Common myeloid progenitor, CD34-positive (primary cell): ENCODE results near the gene CDH13.

Experiments used
- CTCF ChIA-PET: fragments of 350-600 bp; sonication (Branson Sonifier 250); formaldehyde crosslinking; loops from one replicate; lab custom pipeline; 2021; ENCODE audit warnings: antibody characterized with exemption; lab: Charles Lee
- POLR2A ChIA-PET: fragments of 350-600 bp; sonication (Branson Sonifier 250); formaldehyde crosslinking; loops from one replicate; lab custom pipeline; 2021; ENCODE audit warnings: antibody characterized with exemption; lab: Charles Lee
- DNase-seq, 3 donors: peaks; one replicate each; pipeline versions ENCODE4 v3.0.0 to v3.0.0-alpha.2; 2013
- H3K27ac ChIP-seq, 2 experiments: 1 replicate in 1 of 2; 2 replicates in 1 of 2; pipeline ENCODE4 v1.7.0; 2013; ENCODE audit warnings: inconsistent platforms in 2 of 2, low read length in 2 of 2, mild to moderate bottlenecking in 2 of 2, low read depth in 1 of 2, moderate library complexity in 1 of 2; ENCODE audit not compliant: severe bottlenecking in 2 of 2, insufficient read depth in 1 of 2, poor library complexity in 1 of 2
- H3K27me3 ChIP-seq, 5 experiments: replicated peaks in 2 of 5; 1 replicate in 3 of 5; 2 replicates in 2 of 5; pipeline versions ENCODE4 v1.6.1 to v1.7.0; 2013; ENCODE audit warnings: low read length in 4 of 5, mild to moderate bottlenecking in 2 of 5, moderate library complexity in 2 of 5, inconsistent platforms in 1 of 5; ENCODE audit not compliant: insufficient read depth in 5 of 5, control insufficient read depth in 4 of 5
- H3K36me3 ChIP-seq, 4 experiments: 1 replicate in 2 of 4; 2 replicates in 2 of 4; pipeline versions ENCODE4 v1.6.1 to v1.7.0; 2013; ENCODE audit warnings: low read length in 3 of 4, control low read depth in 1 of 4, mild to moderate bottlenecking in 1 of 4; ENCODE audit not compliant: control insufficient read depth in 4 of 4, insufficient read depth in 4 of 4
- H3K4me1 ChIP-seq, 4 experiments: 1 replicate in 3 of 4; 2 replicates in 1 of 4; pipeline versions ENCODE4 v1.6.1 to v1.7.1; 2013; ENCODE audit warnings: low read length in 3 of 4, mild to moderate bottlenecking in 3 of 4, control low read depth in 1 of 4, inconsistent platforms in 1 of 4, moderate library complexity in 1 of 4; ENCODE audit not compliant: control insufficient read depth in 4 of 4, insufficient read depth in 4 of 4; ENCODE audit errors: control extremely low read depth in 1 of 4
- H3K4me3 ChIP-seq, 7 experiments: 1 replicate in 4 of 7; 2 replicates in 3 of 7; pipeline versions ENCODE4 v1.5.1 to v1.7.0; 2013; ENCODE audit warnings: mild to moderate bottlenecking in 7 of 7, low read length in 6 of 7, moderate library complexity in 6 of 7, inconsistent platforms in 2 of 7, low read depth in 2 of 7, control low read depth in 1 of 7; ENCODE audit not compliant: insufficient read depth in 4 of 7, control insufficient read depth in 1 of 7; ENCODE audit errors: extremely low read depth in 1 of 7
- H3K9me3 ChIP-seq, 5 experiments: 1 replicate in 4 of 5; 2 replicates in 1 of 5; pipeline versions ENCODE4 v1.6.1 to v1.7.1; 2013; ENCODE audit warnings: low read length in 4 of 5, mild to moderate bottlenecking in 2 of 5, inconsistent platforms in 1 of 5, low read depth in 1 of 5, moderate library complexity in 1 of 5; ENCODE audit not compliant: control insufficient read depth in 4 of 5, insufficient read depth in 2 of 5; ENCODE audit errors: control extremely low read depth in 1 of 5
- WGBS: methylation state at CpG from one replicate; pipeline ENCODE4 v1.1.5; 2013; ENCODE audit not compliant: insufficient coverage; 5-methylcytosine and 5-hydroxymethylcytosine counted together

CDH13 gene

GRCh38 chr16:83306961-83307593, 680.3 kb downstream of the CDH13 start:
- ChIA-PET CTCF (interaction anchor here (2.0 kb wide), 1 partner anchor 11 kb away, joined by 5 read pairs; no protein-coding TSS in a partner anchor), POLR2A (no interaction called here)
- no peak for DNase-seq
- Histone ChIP-seq H3K4me3 (no peak overlapping the region), H3K27ac (no peak overlapping the region), H3K27me3 (peaks cover 0 to 6% (median 0%) of the 10 kb centered on the region in 5 experiments), H3K4me1 (no peaks in the 10 kb centered on the region), H3K36me3 (no peaks in the 10 kb centered on the region), H3K9me3 (no peaks in the 10 kb centered on the region)
- WGBS, result 65% methylated on average over 4 of the region's 5 CpGs

DNA sequence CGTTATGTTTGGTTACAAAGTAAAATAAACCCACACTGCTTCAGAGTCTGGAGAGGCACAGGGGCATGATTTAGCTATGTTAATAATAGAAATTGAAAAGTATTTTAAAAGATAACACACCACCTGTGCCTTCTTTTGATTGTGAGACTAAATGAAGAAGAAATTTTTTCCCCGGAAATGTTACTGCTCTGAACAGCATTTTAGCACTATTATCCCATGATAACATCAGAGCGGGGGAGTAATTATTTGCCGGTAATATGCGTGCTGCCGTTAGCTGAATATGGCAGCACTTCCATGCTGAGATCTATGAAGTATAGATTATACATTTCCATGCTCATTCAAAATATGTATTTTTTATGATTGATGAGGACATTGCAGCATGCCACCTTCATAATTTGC, 680.8 kb downstream of the CDH13 start:
- DNase-seq, result no peak
- Histone ChIP-seq H3K27ac (no peak overlapping the region), H3K4me3 (no peak overlapping the region), H3K9me3 (no peaks in the 10 kb centered on the region), H3K27me3 (peaks cover 0 to 6% (median 0%) of the 10 kb centered on the region in 5 experiments), H3K36me3 (no peaks in the 10 kb centered on the region), H3K4me1 (no peaks in the 10 kb centered on the region)
- no CpG with 5 or more reads among the region's 6 CpGs for WGBS
- ChIA-PET CTCF (no interaction called here), POLR2A (no interaction called here)

DNA sequence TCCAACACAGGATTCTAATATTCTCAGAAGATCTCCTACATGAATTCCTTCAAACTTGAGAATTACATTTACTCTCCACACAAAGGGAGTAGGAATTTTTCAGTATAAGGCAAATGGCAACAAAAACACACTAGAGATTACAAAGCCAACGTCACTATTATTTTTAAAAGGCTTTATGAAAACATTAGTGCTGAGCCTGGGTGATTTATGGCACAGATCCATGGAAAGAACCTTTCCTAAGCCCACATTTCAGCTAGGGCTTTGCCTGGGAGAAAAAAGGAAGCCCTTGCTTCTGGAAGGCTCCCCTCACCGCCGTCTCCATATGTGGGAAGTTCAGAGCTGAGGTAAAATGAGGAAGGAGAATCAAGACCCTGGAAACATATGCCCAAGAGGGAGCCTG, 681.6 kb downstream of the CDH13 start:
- CTCF ChIA-PET, result no interaction called here
- Histone ChIP-seq H3K4me3 (no peak overlapping the region), H3K9me3 (no peaks in the 10 kb centered on the region), H3K36me3 (no peaks in the 10 kb centered on the region), H3K27ac (no peak overlapping the region), H3K27me3 (peaks cover 0 to 6% (median 0%) of the 10 kb centered on the region in 5 experiments), H3K4me1 (no peaks in the 10 kb centered on the region)
- POLR2A ChIA-PET, result no interaction called here
- WGBS, result 0% methylated on average over 2 of the region's 3 CpGs
- no peak for DNase-seq

DNA sequence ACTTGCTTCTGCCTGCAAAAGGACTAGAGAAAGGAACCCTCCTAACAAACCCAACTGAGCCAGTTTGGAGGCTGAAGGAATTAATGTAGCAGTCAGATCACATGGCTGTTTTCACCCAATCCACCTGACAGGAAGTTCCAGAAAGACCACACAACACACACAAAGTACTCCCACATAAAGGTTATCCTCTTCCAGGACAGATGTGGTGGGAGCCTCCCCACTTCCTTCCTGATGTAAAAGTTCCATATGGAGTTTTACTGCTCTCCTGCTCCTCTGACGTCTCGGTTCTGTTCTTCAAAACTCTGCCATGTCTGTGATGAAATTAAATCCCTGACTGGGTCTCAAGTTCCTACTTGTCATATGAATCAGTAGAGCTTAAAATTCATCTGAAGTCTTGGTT, 684.0 kb downstream of the CDH13 start:
- H3K27me3 ChIP-seq, result peaks cover 0 to 4% (median 0%) of the 10 kb centered on the region in 5 experiments
- POLR2A ChIA-PET, result no interaction called here
- no peaks in the 10 kb centered on the region for H3K9me3 ChIP-seq
- no peak overlapping the region for H3K27ac ChIP-seq
- no peaks in the 10 kb centered on the region for H3K4me1 ChIP-seq
- WGBS, result 63% methylated on average over 2 of the region's 2 CpGs
- no peaks in the 10 kb centered on the region for H3K36me3 ChIP-seq
- DNase-seq, result no peak
- no peak overlapping the region for H3K4me3 ChIP-seq
- CTCF ChIA-PET, result no interaction called here

GRCh38 chr16:83312015-83312717, 685.4 kb downstream of the CDH13 start:
- no peaks in the 10 kb centered on the region for H3K4me1 ChIP-seq
- H3K27me3 ChIP-seq, result peaks cover 0 to 4% (median 0%) of the 10 kb centered on the region in 5 experiments
- no peak for DNase-seq

DNA sequence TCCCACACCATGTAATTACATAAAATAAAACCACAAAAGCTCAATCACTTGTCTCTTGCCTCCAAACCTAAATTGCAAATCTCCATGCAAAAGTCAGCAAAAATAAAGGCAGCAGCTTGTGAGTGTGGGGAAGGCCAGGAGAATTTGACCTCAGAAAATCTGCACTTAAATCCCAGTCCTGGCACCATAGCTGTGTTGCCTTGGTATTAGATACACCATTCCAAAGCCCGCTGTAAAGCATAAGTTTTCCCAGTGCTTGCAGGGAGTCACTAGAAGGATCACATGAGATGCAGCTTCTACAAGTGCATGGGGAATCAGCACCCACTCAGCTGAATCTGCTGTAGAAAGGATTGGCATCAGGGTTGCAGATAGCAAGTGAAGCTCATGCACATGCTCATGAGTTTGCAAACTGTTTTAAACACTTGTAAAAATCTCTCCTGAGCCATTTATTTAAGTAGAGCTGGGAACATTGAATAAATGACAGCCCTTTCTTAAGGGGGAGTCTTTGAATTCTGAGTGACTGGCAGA, 686.0 kb downstream of the CDH13 start:
- ChIA-PET CTCF (no interaction called here), POLR2A (no interaction called here)
- no peaks in the 10 kb centered on the region for H3K4me1 ChIP-seq
- no peak overlapping the region for H3K27ac ChIP-seq
- no peak overlapping the region for H3K4me3 ChIP-seq
- no peaks in the 10 kb centered on the region for H3K36me3 ChIP-seq
- no peaks in the 10 kb centered on the region for H3K9me3 ChIP-seq
- peaks cover 0 to 4% (median 0%) of the 10 kb centered on the region in 5 experiments for H3K27me3 ChIP-seq
- WGBS, result 100% methylated on average over 1 of the region's 1 CpG
- DNase-seq, result no peak

More at GRCh38 chr16:83312015-83312717, 685.4 kb downstream of the CDH13 start:
- POLR2A ChIA-PET, result no interaction called here
- CTCF ChIA-PET, result no interaction called here
- H3K4me3 ChIP-seq, result no peak overlapping the region
- WGBS, result 100% methylated on average over 2 of the region's 3 CpGs
- no peak overlapping the region for H3K27ac ChIP-seq
- H3K36me3 ChIP-seq, result no peaks in the 10 kb centered on the region
- no peaks in the 10 kb centered on the region for H3K9me3 ChIP-seq

- WGBS, result no CpG with 5 or more reads among the region's 2 CpGs
- POLR2A ChIA-PET, result no interaction called here
Observed at GRCh38 chr16:83315271-83315670, 688.5 kb downstream of the CDH13 start.

More at GRCh38 chr16:83315271-83315670, 688.5 kb downstream of the CDH13 start:
- Histone ChIP-seq H3K9me3 (no peaks in the 10 kb centered on the region), H3K27me3 (no peaks in the 10 kb centered on the region), H3K4me1 (no peaks in the 10 kb centered on the region), H3K4me3 (no peak overlapping the region), H3K36me3 (no peaks in the 10 kb centered on the region), H3K27ac (no peak overlapping the region)
- CTCF ChIA-PET, result no interaction called here
- no peak for DNase-seq
